ENCODE data around the gene NTHL1.

NTHL1 gene

DNA sequence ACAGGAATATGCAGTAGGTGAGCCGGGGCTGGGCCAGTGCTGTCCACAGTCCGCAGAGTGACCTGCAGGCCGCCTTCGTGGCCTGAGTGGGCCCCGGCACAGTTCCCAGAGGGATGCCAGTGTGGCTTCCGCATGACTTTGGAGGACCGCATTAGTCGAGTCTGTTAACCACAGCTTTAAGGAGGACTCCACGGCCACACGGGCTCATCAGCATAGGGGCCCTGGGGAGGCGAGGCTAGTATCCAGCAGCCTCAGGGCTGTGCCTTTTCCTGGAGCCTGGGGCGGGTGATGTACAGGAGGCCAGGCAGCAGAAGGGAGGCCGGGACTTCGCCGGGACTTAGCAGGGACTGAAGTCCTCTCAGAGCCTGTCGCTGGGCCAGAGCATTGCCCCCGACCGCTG lies 13.4 kb upstream of the NTHL1 start:
- POLR2A ChIA-PET (ENCODE audit: low non-redundant PET), result no interaction called here
- no peak for TF ChIP-seq CTCF (conservative IDR thresholded peaks at IDR 0.05; ENCODE audit: low read depth)
- no peak overlapping the region for H3K27ac ChIP-seq
- DNase-seq (ENCODE audit: low spot score), result no peak
- CTCF ChIA-PET, result interaction anchor here (0.6 to 0.9 kb wide), 2 partner anchors 13 to 232 kb away, joined by 3 read pairs; partner anchors contain the start of genes NTHL1 and TSC2

DNA sequence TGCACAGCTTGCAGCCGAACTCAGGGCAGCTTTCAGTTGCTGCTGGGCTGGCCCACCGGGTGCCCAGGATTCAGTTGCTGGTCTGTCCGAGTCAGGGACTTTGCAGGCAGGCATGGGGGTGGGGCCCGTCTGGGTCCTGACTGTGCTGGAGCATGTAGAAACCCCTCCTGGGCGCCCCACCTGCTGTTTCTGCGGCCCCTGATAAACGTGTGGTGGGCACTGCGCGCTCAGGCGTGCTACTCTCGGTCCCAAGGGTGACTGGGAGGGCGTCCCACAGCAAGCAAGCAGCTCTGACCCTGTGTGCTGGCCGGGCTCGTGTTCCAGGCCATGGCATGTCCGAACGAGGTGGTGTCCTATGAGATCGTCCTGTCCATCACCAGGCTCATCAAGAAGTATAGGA lies 12.7 kb upstream of the NTHL1 start:
- no peak for TF ChIP-seq CTCF (conservative IDR thresholded peaks at IDR 0.05; ENCODE audit: low read depth)
- ChIA-PET POLR2A (ENCODE audit: low non-redundant PET) (no interaction called here), CTCF (interaction anchor here (0.6 kb wide), 1 partner anchor 43 kb away, joined by 3 read pairs; no protein-coding TSS in a partner anchor)
- DNase-seq (ENCODE audit: low spot score), result no peak
- no peak overlapping the region for H3K27ac ChIP-seq

- CTCF ChIA-PET, result interaction anchor here (0.6 to 0.9 kb wide), 3 partner anchors 15 to 363 kb away, joined by 3 to 8 read pairs (median 6); no protein-coding TSS in a partner anchor
- POLR2A ChIA-PET (ENCODE audit: low non-redundant PET), result no interaction called here
- 0 out of 2 replicates have a peak overlapping the region, but pooled peaks have one; percentile 2 for H3K27ac ChIP-seq
- TF ChIP-seq CTCF (conservative IDR thresholded peaks at IDR 0.05; ENCODE audit: low read depth), result no peak
- no peak for DNase-seq (ENCODE audit: low spot score)
Observed at GRCh38 chr16:2058872-2059271, 11.2 kb upstream of the NTHL1 start.

- no peak for TF ChIP-seq CTCF (conservative IDR thresholded peaks at IDR 0.05; ENCODE audit: low read depth)
- 0 out of 2 replicates have a peak overlapping the region, but pooled peaks have one; percentile 2 for H3K27ac ChIP-seq
- ChIA-PET CTCF (interaction anchor here (0.7 to 0.9 kb wide), 2 partner anchors 82 to 362 kb away, joined by 3 to 6 read pairs; no protein-coding TSS in a partner anchor), POLR2A (ENCODE audit: low non-redundant PET) (no interaction called here)
- DNase-seq (ENCODE audit: low spot score), result no peak
Observed at GRCh38 chr16:2058420-2058819, 10.8 kb upstream of the NTHL1 start.

GRCh38 chr16:2057438-2057837 lies 9.8 kb upstream of the NTHL1 start:
- POLR2A ChIA-PET (ENCODE audit: low non-redundant PET), result no interaction called here
- peak overlapping the region; percentile 18 for H3K27ac ChIP-seq
- TF ChIP-seq CTCF (conservative IDR thresholded peaks at IDR 0.05; ENCODE audit: low read depth), result no peak
- DNase-seq (ENCODE audit: low spot score), result no peak
- CTCF ChIA-PET, result interaction anchor here (0.6 to 1.4 kb wide), 4 partner anchors 13 to 54 kb away, joined by 3 read pairs; no protein-coding TSS in a partner anchor

- ChIA-PET POLR2A (ENCODE audit: low non-redundant PET) (interaction anchor here (0.5 kb wide), 1 partner anchor 12 kb away, joined by 3 read pairs; no protein-coding TSS in a partner anchor), CTCF (interaction anchor here (0.6 to 1.4 kb wide), 8 partner anchors 9 to 53 kb away, joined by 3 to 6 read pairs (median 3); no protein-coding TSS in a partner anchor)
- TF ChIP-seq CTCF (conservative IDR thresholded peaks at IDR 0.05; ENCODE audit: low read depth), result no peak
- peak overlapping the region; percentile 18 for H3K27ac ChIP-seq
- DNase-seq (ENCODE audit: low spot score), result no peak
Observed at GRCh38 chr16:2056681-2057407, 9.2 kb upstream of the NTHL1 start.

Data from RWPE1 (cell line).